A549 (cell line): Measurements from ENCODE around the gene ARHGEF4. TPM values are rescaled to one million over a fixed set of nuclear protein-coding genes. Genes with fewer than 3 reads are reported as not detected.

Experiments
- ATAC-seq, 2 experiments: fragments of 200-7000 bp in 1 of 2; fragments of >200 bp in 1 of 2; cut with Nextera tagmentation in 1 of 2; cut with Tn5 transposase in 1 of 2; 3 replicates each; pipeline versions ENCODE4 v1.8.0 to v1.9.1; 2018 to 2020; ENCODE audit warnings: mild to moderate bottlenecking in 1 of 2, moderate library complexity in 1 of 2
- CTCF ChIA-PET: fragments of 300-600 bp; sonication (Branson Sonifier 250); formaldehyde crosslinking; extraction: SDS; loops from one replicate; lab custom pipeline; 2021; ENCODE audit warnings: antibody characterized with exemption, inconsistent platforms; lab: Yijun Ruan, JAX
- POLR2A ChIA-PET: fragments of 350-600 bp; formaldehyde crosslinking; extraction: SDS; loops from one replicate; lab custom pipeline; 2021; ENCODE audit warnings: antibody characterized with exemption, inconsistent platforms; lab: Yijun Ruan, JAX
- DNase-seq, 2 experiments: peaks; one replicate each; pipeline versions ENCODE4 v3.0.0 to v3.0.0-alpha.2; 2011 to 2016; ENCODE audit warnings: low read depth in 1 of 2, low spot score in 1 of 2
- FAIRE-seq: peaks from 2 replicates; lab custom pipeline; 2011; peaks lifted over from hg19 to GRCh38; lab: Jason Lieb, UNC
- H3K27ac ChIP-seq, 2 experiments: fragments of >200 bp; sonication (Bioruptor Twin); formaldehyde crosslinking; 3 replicates each; pipeline ENCODE4 v1.5.1; 2016 to 2017
- H3K4me1 ChIP-seq: fragments of >200 bp; sonication (Bioruptor Twin); formaldehyde crosslinking; 3 replicates; pipeline ENCODE4 v1.6.1; 2016
- H3K4me2 ChIP-seq: fragments of >200 bp; sonication (Bioruptor Twin); formaldehyde crosslinking; 3 replicates; pipeline ENCODE4 v1.6.1; 2016
- H3K4me3 ChIP-seq: fragments of >200 bp; sonication (Bioruptor Twin); formaldehyde crosslinking; 3 replicates; pipeline ENCODE4 v1.5.1; 2016
- H3K9me3 ChIP-seq: fragments of >200 bp; sonication (Bioruptor Twin); formaldehyde crosslinking; 3 replicates; pipeline ENCODE4 v1.6.1; 2016
- ATOH8 ChIP-seq: fragments of 250-450 bp; sonication (Bioruptor Pico); IDR thresholded peaks from 2 replicates; pipeline ENCODE4 v1.5.0; 2020; ENCODE audit warnings: low read depth, mild to moderate bottlenecking, moderate library complexity
- BCL3 ChIP-seq: fragments of >200 bp; sonication (Bioruptor Twin); formaldehyde crosslinking; IDR thresholded peaks from 3 replicates; pipeline ENCODE4 v1.6.1; 2016
- BHLHE40 ChIP-seq: IDR thresholded peaks from 2 replicates; pipeline ENCODE4 v1.6.1; 2012; ENCODE audit warnings: low read depth, low read length, inconsistent platforms
- CBX2 ChIP-seq: fragments of 200-600 bp; sonication (generic); IDR thresholded peaks from 2 replicates; pipeline ENCODE4 v1.6.1; 2016; ENCODE audit warnings: low read depth, mild to moderate bottlenecking, borderline replicate concordance
- CBX8 ChIP-seq: fragments of 200-600 bp; sonication (generic); IDR thresholded peaks from 2 replicates; pipeline ENCODE4 v1.6.1; 2016
- CEBPB ChIP-seq, 2 experiments: fragments of >200 bp in 1 of 2; sonication (Bioruptor Twin) in 1 of 2; formaldehyde crosslinking in 1 of 2; IDR thresholded peaks; 2 replicates each; pipeline ENCODE4 v1.6.1; 2012 to 2016
- CTCF ChIP-seq: fragments of >200 bp; sonication (Bioruptor Twin); formaldehyde crosslinking; IDR thresholded peaks from 3 replicates; pipeline ENCODE4 v1.5.1; 2016
- EHF ChIP-seq: fragments of 250-450 bp; sonication (Bioruptor Pico); IDR thresholded peaks from 2 replicates; pipeline ENCODE4 v1.5.0; 2020; ENCODE audit warnings: mild to moderate bottlenecking
- EP300 ChIP-seq, 2 experiments: fragments of >200 bp; sonication (Bioruptor Twin); formaldehyde crosslinking; IDR thresholded peaks; 2 replicates in 1 of 2; 3 replicates in 1 of 2; pipeline ENCODE4 v1.6.1; 2016 to 2017
- FOSL2 ChIP-seq, 2 experiments: fragments of 450-650 bp in 1 of 2; fragments of >200 bp in 1 of 2; sonication (Bioruptor Twin) in 1 of 2; formaldehyde crosslinking; IDR thresholded peaks; 2 replicates each; pipeline versions ENCODE4 v1.5.0 to v1.6.1; 2016 to 2020; ENCODE audit warnings: mild to moderate bottlenecking in 1 of 2, moderate library complexity in 1 of 2
- HDAC2 ChIP-seq: fragments of 200-600 bp; sonication (generic); IDR thresholded peaks from 2 replicates; pipeline ENCODE4 v1.6.1; 2016
- HES2 ChIP-seq: fragments of >200 bp; sonication (Bioruptor Twin); formaldehyde crosslinking; IDR thresholded peaks from 2 replicates; pipeline ENCODE4 v1.6.1; 2016
- HEYL ChIP-seq: fragments of 250-450 bp; sonication (Bioruptor Pico); IDR thresholded peaks from 2 replicates; pipeline ENCODE4 v1.8.0; 2021; ENCODE audit warnings: mild to moderate bottlenecking, moderate library complexity
- HMGXB4 ChIP-seq: fragments of 250-450 bp; sonication (Bioruptor Pico); IDR thresholded peaks from 2 replicates; pipeline ENCODE4 v1.5.0; 2021; ENCODE audit warnings: mild to moderate bottlenecking, moderate library complexity, borderline replicate concordance
- HOXA7 ChIP-seq: fragments of 250-450 bp; sonication (Bioruptor Pico); IDR thresholded peaks from 2 replicates; pipeline ENCODE4 v1.5.0; 2020; ENCODE audit warnings: mild to moderate bottlenecking, moderate library complexity
- HOXB13 ChIP-seq: fragments of 250-450 bp; sonication (Bioruptor Pico); IDR thresholded peaks from 2 replicates; pipeline ENCODE4 v1.5.0; 2020; ENCODE audit warnings: low read depth, mild to moderate bottlenecking, moderate library complexity
- HOXB5 ChIP-seq: fragments of 250-450 bp; sonication (Bioruptor Pico); IDR thresholded peaks from 2 replicates; pipeline ENCODE4 v1.5.0; 2020; ENCODE audit warnings: mild to moderate bottlenecking, moderate library complexity
- JUN ChIP-seq, 2 experiments: fragments of >200 bp; sonication (Bioruptor Twin); formaldehyde crosslinking; IDR thresholded peaks; 2 replicates in 1 of 2; 3 replicates in 1 of 2; pipeline ENCODE4 v1.6.1; 2016 to 2017
- MAFK ChIP-seq: fragments of 450-650 bp; IDR thresholded peaks from 2 replicates; pipeline ENCODE4 v1.6.1; 2014; ENCODE audit not compliant: partially characterized antibody
- NPAS2 ChIP-seq: fragments of 250-450 bp; sonication (Bioruptor Pico); IDR thresholded peaks from 2 replicates; pipeline ENCODE4 v1.8.0; 2022; ENCODE audit warnings: mild to moderate bottlenecking, moderate library complexity, borderline replicate concordance
- NR3C1 ChIP-seq: fragments of >200 bp; sonication (Bioruptor Twin); formaldehyde crosslinking; IDR thresholded peaks from 3 replicates; pipeline ENCODE4 v1.6.1; 2017
- PBX3 ChIP-seq: IDR thresholded peaks from 2 replicates; pipeline ENCODE4 v1.6.1; 2012
- POLR2AphosphoS2 ChIP-seq: conservative IDR thresholded peaks from 2 replicates; pipeline ENCODE4 v1.6.1; 2012; ENCODE audit warnings: low read length, improper control_type of control experiment, inconsistent platforms
- RCOR1 ChIP-seq: fragments of 150-350 bp; IDR thresholded peaks from 2 replicates; pipeline ENCODE4 v1.6.1; 2014; ENCODE audit warnings: antibody characterized with exemption, low read length, low read depth
- RFX5 ChIP-seq: fragments of 450-650 bp; IDR thresholded peaks from 2 replicates; pipeline ENCODE4 v1.7.1; 2014; ENCODE audit warnings: antibody characterized with exemption, mild to moderate bottlenecking, moderate library complexity
- SMC3 ChIP-seq: fragments of >200 bp; sonication (Bioruptor Twin); formaldehyde crosslinking; IDR thresholded peaks from 3 replicates; pipeline ENCODE4 v1.6.1; 2018; ENCODE audit warnings: inconsistent platforms
- SREBF2 ChIP-seq: fragments of 450-650 bp; IDR thresholded peaks from 2 replicates; pipeline ENCODE4 v1.6.1; 2014; ENCODE audit warnings: mild to moderate bottlenecking, moderate library complexity
- TP53 ChIP-seq: fragments of 250-450 bp; sonication (Bioruptor Pico); IDR thresholded peaks from 2 replicates; pipeline ENCODE4 v1.5.0; 2021; ENCODE audit warnings: mild to moderate bottlenecking, moderate library complexity
- USF2 ChIP-seq: fragments of 450-650 bp; IDR thresholded peaks from 2 replicates; pipeline ENCODE4 v1.6.1; 2014; ENCODE audit warnings: antibody characterized with exemption
- ZNF302 ChIP-seq: fragments of 250-450 bp; sonication (Bioruptor Pico); IDR thresholded peaks from 2 replicates; pipeline ENCODE4 v1.9.0; 2021; ENCODE audit warnings: inconsistent platforms, mild to moderate bottlenecking, moderate library complexity
- ZSCAN20 ChIP-seq: fragments of 250-450 bp; sonication (Bioruptor Pico); IDR thresholded peaks from 2 replicates; pipeline ENCODE4 v1.8.0; 2022; ENCODE audit warnings: mild to moderate bottlenecking, moderate library complexity
- WGBS: methylation state at CpG from one replicate; pipeline ENCODE4 v1.1.6; 2017; ENCODE audit errors: missing lambda C conversion rate; 5-methylcytosine and 5-hydroxymethylcytosine counted together
- polyA plus RNA-seq, 4 experiments: library from polyadenylated mRNA; depleted of rRNA in 3 of 4; stranded (reverse); fragments of >200 nt; fragmentation: RNase III in 1 of 4; extraction: RNeasy Plus Mini Kit Qiagen cat#74134 plus additional on column Dnase treatment in 1 of 4; gene quantifications; 2 replicates in 3 of 4; 3 replicates in 1 of 4; pipeline ENCODE4 v1.2.3, GENCODE V29; 2011 to 2017

Gene ARHGEF4
- polyA plus RNA-seq, 2 of the 4 experiments (the other 2 are of a cell fraction): 1.00 to 2.1 TPM

GRCh38 chr2:130963849-130964793 lies 127.4 kb downstream of the ARHGEF4 start:
- Histone ChIP-seq H3K4me3 (peak overlapping the region; percentile 50), H3K9me3 (no peaks in the 10 kb centered on the region), H3K4me1 (no peaks in the 10 kb centered on the region), H3K27ac (peak overlapping the region in 1 of 2 experiments; percentile 76; a peak in 4 of 6 replicates), H3K4me2 (peak overlapping the region; percentile 97)
- FAIRE-seq (no peak), ATAC-seq (peak; percentile 86 to 94), DNase-seq (peak; percentile 65 to 66)
- ChIA-PET CTCF (interaction anchor here (0.6 to 3.2 kb wide), 24 partner anchors 10 to 234 kb away, joined by 3 to 10 read pairs (median 4); no protein-coding TSS in a partner anchor), POLR2A (no interaction called here)
- 9% methylated on average over 29 of the region's 84 CpGs for WGBS
- TF ChIP-seq ZSCAN20 (CRISPR knock-in tag) (no peak), PBX3 (no peak), HMGXB4 (CRISPR knock-in tag) (no peak), HEYL (CRISPR knock-in tag) (no peak), SMC3 (peak; percentile 61), ZNF302 (CRISPR knock-in tag) (no peak), CEBPB (IDR thresholded peaks at IDR 0.05) (peak in 1 of 2 experiments; percentile 40; a peak in 2 of 4 replicates), EP300 (IDR thresholded peaks at IDR 0.05) (no peak), CTCF (peak; percentile 56), NPAS2 (CRISPR knock-in tag) (no peak), RFX5 (no peak), ATOH8 (CRISPR knock-in tag) (no peak), POLR2AphosphoS2 (no peak), BHLHE40 (no peak), USF2 (no peak), HDAC2 (no peak), HOXB5 (no peak), HOXA7 (CRISPR knock-in tag) (no peak), JUN (IDR thresholded peaks at IDR 0.05) (no peak), EHF (CRISPR knock-in tag) (no peak), FOSL2 (IDR thresholded peaks at IDR 0.05) (no peak), FOSL2 (CRISPR knock-in tag; IDR thresholded peaks at IDR 0.05) (no peak), RCOR1 (no peak), SREBF2 (no peak), CBX8 (no peak), TP53 (CRISPR knock-in tag) (no peak), NR3C1 (no peak), CBX2 (no peak), HOXB13 (CRISPR knock-in tag) (no peak), HES2 (no peak), MAFK (no peak), BCL3 (no peak)
